ENCODE measurements around the gene GBA2. TPM values are rescaled to one million over a fixed set of nuclear protein-coding genes. Genes with fewer than 3 reads are reported as not detected.

The GBA2 gene
- polyA plus RNA-seq, 1 of the 3 experiments (the other 2 are of a cell fraction): 71.5 TPM

DNA sequence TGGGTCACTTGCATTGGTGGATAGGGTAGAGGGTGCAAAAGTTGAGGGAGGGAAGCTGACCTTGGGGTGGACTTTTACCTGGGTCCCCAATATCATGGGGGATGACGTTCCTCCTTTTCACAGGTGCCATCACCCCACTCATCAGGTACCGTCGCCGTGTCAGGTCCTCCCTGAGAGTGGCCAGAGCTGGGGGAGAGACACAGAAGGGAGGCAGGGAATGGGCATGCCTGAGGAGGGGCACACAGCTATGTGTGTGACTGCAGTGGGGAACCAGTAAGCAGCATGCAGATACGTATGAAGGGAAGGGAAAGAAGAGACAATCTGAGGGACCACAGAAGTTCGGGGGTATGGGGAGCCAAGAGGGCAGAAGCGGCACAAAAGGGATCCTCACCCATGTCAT, 10.1 kb downstream of the GBA2 start:
- Histone ChIP-seq H3K9me2 (no peaks in the 10 kb centered on the region), H3K36me3 (replicated peaks in 1 of 2; ENCODE audit: control insufficient read depth in 1 of 2, insufficient read depth in 2 of 2, low read length in 1 of 2) (peaks cover 67 to 87% of the 10 kb centered on the region in 2 experiments), H3K4me2 (no peak overlapping the region), H3F3A (replicated peaks; ENCODE audit: insufficient read depth) (peaks cover 40% of the 10 kb centered on the region), H3K9ac (no peak overlapping the region), H3K4me1 (ENCODE audit: control insufficient read depth in 1 of 2, insufficient read depth in 2 of 2, low read depth in 1 of 2, low read length in 1 of 2) (peaks cover 5 to 6% of the 10 kb centered on the region in 2 experiments; a peak in 3 of 4 replicates), H3K9me3 (no peaks in the 10 kb centered on the region), H3K4me3 (ENCODE audit: low read depth in 2 of 2, low read length in 1 of 2) (no peak overlapping the region), H3K79me2 (ENCODE audit: insufficient read depth) (peaks cover 43% of the 10 kb centered on the region), H3K27me3 (ENCODE audit: insufficient read depth) (no peaks in the 10 kb centered on the region), H2AFZ (ENCODE audit: low read depth) (no peak overlapping the region), H4K20me1 (ENCODE audit: insufficient read depth) (peaks cover 3% of the 10 kb centered on the region; the same call in 1 of the 2 replicates), H3K27ac (ENCODE audit: low read depth in 2 of 2, low read length in 1 of 2) (no peak overlapping the region)
- TF ChIP-seq NRF1 (IDR thresholded peaks at IDR 0.05; ENCODE audit: low read depth, low read length) (no peak), POLR2AphosphoS5 (IDR thresholded peaks at IDR 0.05; ENCODE audit: low read depth, low read length) (no peak), RXRA (IDR thresholded peaks at IDR 0.05; ENCODE audit: borderline replicate concordance, low read depth) (no peak), FOSL2 (IDR thresholded peaks at IDR 0.05; ENCODE audit: borderline replicate concordance, low read depth) (no peak), RAD21 (IDR thresholded peaks at IDR 0.05; ENCODE audit: low read length) (no peak), SMC3 (IDR thresholded peaks at IDR 0.05; ENCODE audit: low read depth, low read length) (no peak), SIN3A (IDR thresholded peaks at IDR 0.05; ENCODE audit: borderline replicate concordance, low read depth, low read length) (no peak), NFIC (IDR thresholded peaks at IDR 0.05; ENCODE audit: borderline replicate concordance) (no peak), CHD2 (IDR thresholded peaks at IDR 0.05; ENCODE audit: low read length, partially characterized antibody) (no peak), FOXM1 (IDR thresholded peaks at IDR 0.05; ENCODE audit: low read depth) (no peak), GABPA (IDR thresholded peaks at IDR 0.05; ENCODE audit: low read depth) (no peak), PBX3 (IDR thresholded peaks at IDR 0.05) (no peak), MXI1 (IDR thresholded peaks at IDR 0.05; ENCODE audit: low read depth, low read length) (no peak), RCOR1 (IDR thresholded peaks at IDR 0.05; ENCODE audit: low read length) (no peak)
- TF ChIP-seq, protein P1, sequence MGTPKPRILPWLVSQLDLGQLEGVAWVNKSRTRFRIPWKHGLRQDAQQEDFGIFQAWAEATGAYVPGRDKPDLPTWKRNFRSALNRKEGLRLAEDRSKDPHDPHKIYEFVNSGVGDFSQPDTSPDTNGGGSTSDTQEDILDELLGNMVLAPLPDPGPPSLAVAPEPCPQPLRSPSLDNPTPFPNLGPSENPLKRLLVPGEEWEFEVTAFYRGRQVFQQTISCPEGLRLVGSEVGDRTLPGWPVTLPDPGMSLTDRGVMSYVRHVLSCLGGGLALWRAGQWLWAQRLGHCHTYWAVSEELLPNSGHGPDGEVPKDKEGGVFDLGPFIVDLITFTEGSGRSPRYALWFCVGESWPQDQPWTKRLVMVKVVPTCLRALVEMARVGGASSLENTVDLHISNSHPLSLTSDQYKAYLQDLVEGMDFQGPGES (IDR thresholded peaks at IDR 0.05; ENCODE audit: low read depth, low read length): no peak
- 92% methylated on average over 7 of the region's 7 CpGs for WGBS (ENCODE audit: low lambda C conversion rate)
- POLR2A ChIA-PET: interaction anchor here (0.8 kb wide), 1 partner anchor 21 kb away, joined by 3 read pairs; no protein-coding TSS in a partner anchor
- CTCF ChIA-PET: interaction anchor here (0.7 to 6.5 kb wide), 7 partner anchors 8 to 144 kb away, joined by 3 to 88 read pairs (median 8); partner anchors contain the start of genes CCDC107, GBA2, RGP1 and RMRP
- no peak for DNase-seq

DNA sequence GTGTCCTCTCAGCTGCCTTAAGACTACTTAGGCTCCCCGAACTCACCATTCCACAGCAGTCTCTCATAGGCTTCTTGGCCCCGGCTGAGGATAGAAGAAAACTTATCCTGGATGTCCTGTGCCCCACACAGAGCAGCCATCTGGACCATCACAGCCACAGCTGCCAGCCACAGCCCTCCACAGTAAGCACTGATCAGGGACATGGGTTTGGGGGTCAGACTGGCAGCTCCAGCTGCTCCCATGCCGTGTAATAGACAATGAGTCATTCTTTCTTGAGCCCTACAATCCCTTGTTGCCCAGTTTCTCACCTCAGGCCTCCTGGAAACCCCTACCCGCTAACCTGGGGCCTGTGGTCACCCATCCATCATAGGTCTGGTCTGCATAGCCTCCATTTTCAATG, 10.8 kb downstream of the GBA2 start:
- ChIA-PET CTCF (interaction anchor here (0.7 to 6.5 kb wide), 7 partner anchors 9 to 144 kb away, joined by 3 to 88 read pairs (median 8); partner anchors contain the start of genes CCDC107, GBA2, RGP1 and RMRP), POLR2A (interaction anchor here (0.9 kb wide), 1 partner anchor 11 kb away, joined by 5 read pairs; the partner anchor contains the start of genes GBA2 and RGP1)
- no peak overlapping the region for H3K9ac ChIP-seq
- H3K36me3 ChIP-seq (replicated peaks in 1 of 2; ENCODE audit: control insufficient read depth in 1 of 2, insufficient read depth in 2 of 2, low read length in 1 of 2): peaks cover 65 to 79% of the 10 kb centered on the region in 2 experiments
- no peak for DNase-seq
- peaks cover 10 to 11% of the 10 kb centered on the region in 2 experiments; a peak in 3 of 4 replicates for H3K4me1 ChIP-seq (ENCODE audit: control insufficient read depth in 1 of 2, insufficient read depth in 2 of 2, low read depth in 1 of 2, low read length in 1 of 2)
- peaks cover 3% of the 10 kb centered on the region; the same call in 1 of the 2 replicates for H4K20me1 ChIP-seq (ENCODE audit: insufficient read depth)
- TF ChIP-seq PBX3 (IDR thresholded peaks at IDR 0.05): no peak
- TF ChIP-seq, protein P1 (IDR thresholded peaks at IDR 0.05; ENCODE audit: low read depth, low read length): no peak
- no peak for TF ChIP-seq MXI1 (IDR thresholded peaks at IDR 0.05; ENCODE audit: low read depth, low read length)
- 82% methylated on average over 4 of the region's 4 CpGs for WGBS (ENCODE audit: low lambda C conversion rate)
- H3K9me3 ChIP-seq: no peaks in the 10 kb centered on the region
- H3K9me2 ChIP-seq: no peaks in the 10 kb centered on the region
- no peak overlapping the region for H3K4me3 ChIP-seq (ENCODE audit: low read depth in 2 of 2, low read length in 1 of 2)
- H3K79me2 ChIP-seq (ENCODE audit: insufficient read depth): peaks cover 43% of the 10 kb centered on the region
- no peak overlapping the region for H3K4me2 ChIP-seq
- H3K27me3 ChIP-seq (ENCODE audit: insufficient read depth): no peaks in the 10 kb centered on the region
- peaks cover 47% of the 10 kb centered on the region for H3F3A ChIP-seq (replicated peaks; ENCODE audit: insufficient read depth)
- no peak overlapping the region for H3K27ac ChIP-seq (ENCODE audit: low read depth in 2 of 2, low read length in 1 of 2)
- H2AFZ ChIP-seq (ENCODE audit: low read depth): no peak overlapping the region

Data from SK-N-SH (cell line).